NB4 (cell line): Measurements from ENCODE around the gene NFAM1.

ENCODE experiments used
- DNase-seq: peaks from one replicate; pipeline ENCODE4 v3.0.0; 2010; ENCODE audit warnings: low read depth
- H3K4me3 ChIP-seq: one replicate; pipeline ENCODE4 v1.5.1; 2011; ENCODE audit warnings: mild to moderate bottlenecking, low read depth, low read length, moderate library complexity
- CTCF ChIP-seq: IDR thresholded peaks from one replicate; pipeline ENCODE4 v1.5.1; 2012; ENCODE audit warnings: low read depth, low read length
- MAX ChIP-seq: IDR thresholded peaks from 2 replicates; pipeline ENCODE4 v1.6.1; 2011; ENCODE audit warnings: low read depth, low read length
- MYC ChIP-seq: IDR thresholded peaks from 2 replicates; pipeline ENCODE4 v1.6.1; 2011; ENCODE audit warnings: low read depth, low read length
- POLR2A ChIP-seq: IDR thresholded peaks from 2 replicates; pipeline ENCODE4 v1.6.1; 2011; ENCODE audit warnings: mild to moderate bottlenecking; ENCODE audit not compliant: insufficient read length; ENCODE audit errors: extremely low read depth

NFAM1 gene

GRCh38 chr22:42425989-42426355 is 6.2 kb downstream of the NFAM1 start:
- TF ChIP-seq CTCF (no peak), POLR2A (no peak)
- no peak for DNase-seq
- H3K4me3 ChIP-seq: no peak overlapping the region

- TF ChIP-seq MYC (no peak), CTCF (no peak), POLR2A (no peak), MAX (no peak)
- no peak for DNase-seq
- H3K4me3 ChIP-seq: no peak overlapping the region
Measured at GRCh38 chr22:42425337-42425988, 6.7 kb downstream of the NFAM1 start.

- no peak for TF ChIP-seq CTCF
- TF ChIP-seq MAX: no peak
- no peak for TF ChIP-seq MYC
- TF ChIP-seq POLR2A: no peak
- no peak overlapping the region for H3K4me3 ChIP-seq
- DNase-seq: peak; percentile 48
Measured at GRCh38 chr22:42419243-42419881, 12.8 kb downstream of the NFAM1 start.

- DNase-seq: peak; percentile 91
- H3K4me3 ChIP-seq: no peak overlapping the region
- TF ChIP-seq POLR2A (no peak), MYC (peak; percentile 59; the same call in 1 of the 2 replicates), MAX (peak; percentile 79), CTCF (no peak)
Measured at GRCh38 chr22:42418811-42419242, 13.4 kb downstream of the NFAM1 start.

GRCh38 chr22:42417645-42418305 is 14.4 kb downstream of the NFAM1 start:
- no peak for TF ChIP-seq MYC
- no peak for TF ChIP-seq CTCF
- TF ChIP-seq MAX: no peak
- no peak for TF ChIP-seq POLR2A
- DNase-seq: peak; percentile 54
- H3K4me3 ChIP-seq: no peak overlapping the region
